Breast epithelium (tissue), 3 donors: ENCODE results near the gene ZC3H12A.

Source experiments
- POLR2A ChIP-seq: fragments of 450-650 bp; IDR thresholded peaks from one replicate; pipeline ENCODE4 v1.6.1; 2016; ENCODE audit warnings: antibody characterized with exemption, mild to moderate bottlenecking, moderate library complexity
- TF ChIP-seq, protein P1 (sequence below), 3 donors: fragments of 450-650 bp; IDR thresholded peaks; one replicate each; pipeline ENCODE4 v1.5.1; 2016 to 2017; ENCODE audit warnings: antibody characterized with exemption in 3 of 3, mild to moderate bottlenecking in 3 of 3, moderate library complexity in 3 of 3

DNA sequence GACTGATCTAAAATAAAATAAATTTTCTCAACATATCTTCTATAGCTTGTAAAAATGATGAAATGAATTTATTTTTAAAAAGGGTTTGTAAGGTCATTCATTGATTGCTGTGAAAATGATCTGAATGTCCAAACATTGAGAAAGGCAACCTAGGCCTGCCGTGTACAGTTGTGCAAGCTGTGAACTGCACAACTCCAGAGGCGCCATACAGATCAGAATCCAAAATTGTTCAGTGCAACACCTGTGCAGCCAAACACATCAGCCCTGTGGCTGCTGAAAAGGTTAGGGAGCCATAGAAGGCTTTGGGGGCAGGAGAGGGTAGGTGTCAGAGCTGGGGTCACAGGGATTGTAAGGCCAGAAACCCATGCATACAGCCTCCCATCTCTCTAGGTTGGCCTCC, 9.9 kb upstream of the ZC3H12A start:
- TF ChIP-seq POLR2A: no peak
- TF ChIP-seq, protein P1, sequence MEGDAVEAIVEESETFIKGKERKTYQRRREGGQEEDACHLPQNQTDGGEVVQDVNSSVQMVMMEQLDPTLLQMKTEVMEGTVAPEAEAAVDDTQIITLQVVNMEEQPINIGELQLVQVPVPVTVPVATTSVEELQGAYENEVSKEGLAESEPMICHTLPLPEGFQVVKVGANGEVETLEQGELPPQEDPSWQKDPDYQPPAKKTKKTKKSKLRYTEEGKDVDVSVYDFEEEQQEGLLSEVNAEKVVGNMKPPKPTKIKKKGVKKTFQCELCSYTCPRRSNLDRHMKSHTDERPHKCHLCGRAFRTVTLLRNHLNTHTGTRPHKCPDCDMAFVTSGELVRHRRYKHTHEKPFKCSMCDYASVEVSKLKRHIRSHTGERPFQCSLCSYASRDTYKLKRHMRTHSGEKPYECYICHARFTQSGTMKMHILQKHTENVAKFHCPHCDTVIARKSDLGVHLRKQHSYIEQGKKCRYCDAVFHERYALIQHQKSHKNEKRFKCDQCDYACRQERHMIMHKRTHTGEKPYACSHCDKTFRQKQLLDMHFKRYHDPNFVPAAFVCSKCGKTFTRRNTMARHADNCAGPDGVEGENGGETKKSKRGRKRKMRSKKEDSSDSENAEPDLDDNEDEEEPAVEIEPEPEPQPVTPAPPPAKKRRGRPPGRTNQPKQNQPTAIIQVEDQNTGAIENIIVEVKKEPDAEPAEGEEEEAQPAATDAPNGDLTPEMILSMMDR (IDR thresholded peaks at IDR 0.05): no peak
